Testis (tissue), 3 donors: ENCODE data around the gene TSPAN12. TPM values are rescaled to one million over a fixed set of nuclear protein-coding genes. Genes with fewer than 3 reads are reported as not detected.
"Not testable (repeated sequence)": the region's sequence is repeated elsewhere in the genome, so short reads cannot be mapped to it uniquely, and the experiment has no call there.

Experiments used
- DNase-seq: peaks from one replicate; pipeline ENCODE4 v3.0.0-alpha.2; 2019
- H3K27ac ChIP-seq, 2 donors: fragments of 200-600 bp; sonication (generic); one replicate each; pipeline ENCODE4 v1.5.1; 2019
- H3K27me3 ChIP-seq: fragments of 200-600 bp; sonication (generic); one replicate; pipeline ENCODE4 v1.5.1; 2019
- H3K36me3 ChIP-seq: fragments of 200-600 bp; sonication (generic); one replicate; pipeline ENCODE4 v1.5.1; 2017; ENCODE audit warnings: low read depth; ENCODE audit errors: missing control alignments
- H3K4me1 ChIP-seq: fragments of 200-600 bp; sonication (generic); one replicate; pipeline ENCODE4 v1.5.1; 2019
- H3K4me3 ChIP-seq, 2 donors: fragments of 200-600 bp; sonication (generic); one replicate each; pipeline ENCODE4 v1.5.1; 2017 to 2019
- H3K9me3 ChIP-seq: fragments of 200-600 bp; sonication (generic); one replicate; pipeline ENCODE4 v1.5.1; 2017
- CTCF ChIP-seq, 3 experiments: fragments of 450-650 bp in 2 of 3; fragments of 200-600 bp in 1 of 3; sonication (generic) in 1 of 3; IDR thresholded peaks; one replicate each; pipeline ENCODE4 v1.5.1; 2016 to 2019; ENCODE audit warnings: antibody characterized with exemption in 3 of 3, mild to moderate bottlenecking in 2 of 3, moderate library complexity in 1 of 3
- POLR2A ChIP-seq: fragments of 450-650 bp; IDR thresholded peaks from one replicate; pipeline ENCODE4 v1.6.1; 2017; ENCODE audit warnings: antibody characterized with exemption, mild to moderate bottlenecking, moderate library complexity
- WGBS, 2 donors: methylation state at CpG; one replicate each; pipeline ENCODE4 v1.1.5; 2018; 5-methylcytosine and 5-hydroxymethylcytosine counted together
- intact Hi-C: fragments of 100-400 bp; cut with DNase I; formaldehyde crosslinking; loops from one replicate; pipeline ENCODE4 v1.15.1; 2023; ENCODE audit warnings: low total_unique reads
- polyA plus RNA-seq: library from polyadenylated mRNA; stranded (reverse); fragments of 350-450 nt; fragmentation: Illumina TruSeq; extraction: RNeasy Lipid Tissue Mini Kit (QIAGEN cat#74804); gene quantifications from one replicate; pipeline ENCODE4 v1.2.3, GENCODE V29; 2014; ENCODE audit warnings: low read depth, low replicate concordance; ENCODE audit not compliant: insufficient read depth
- total RNA-seq, 2 donors: library from RNA; depleted of rRNA; stranded (reverse); fragments of >200 nt; gene quantifications; one replicate each; pipeline ENCODE4 v1.2.3, GENCODE V29; 2016

Gene TSPAN12
- total and polyA plus RNA-seq, 3 donors from 2014 or later, result 4.3 to 6.6 (median 6.3) TPM

- H3K4me1 ChIP-seq, result no peaks in the 10 kb centered on the region
- no peak for DNase-seq
- intact Hi-C loops, result no loop called here
- 79 to 80% methylated on average over 5 of the region's 5 CpGs for WGBS, 2 donors
- no peak overlapping the region for H3K4me3 ChIP-seq
- H3K36me3 ChIP-seq, result no peaks in the 10 kb centered on the region
- no peak for TF ChIP-seq POLR2A
- no peak for TF ChIP-seq CTCF (IDR thresholded peaks at IDR 0.05)
- no peak overlapping the region for H3K27ac ChIP-seq
- no peaks in the 10 kb centered on the region for H3K27me3 ChIP-seq
- no peaks in the 10 kb centered on the region for H3K9me3 ChIP-seq
These were observed 74.2 kb downstream of the TSPAN12 start for GRCh38 chr7:120783721-120784120.

DNA sequence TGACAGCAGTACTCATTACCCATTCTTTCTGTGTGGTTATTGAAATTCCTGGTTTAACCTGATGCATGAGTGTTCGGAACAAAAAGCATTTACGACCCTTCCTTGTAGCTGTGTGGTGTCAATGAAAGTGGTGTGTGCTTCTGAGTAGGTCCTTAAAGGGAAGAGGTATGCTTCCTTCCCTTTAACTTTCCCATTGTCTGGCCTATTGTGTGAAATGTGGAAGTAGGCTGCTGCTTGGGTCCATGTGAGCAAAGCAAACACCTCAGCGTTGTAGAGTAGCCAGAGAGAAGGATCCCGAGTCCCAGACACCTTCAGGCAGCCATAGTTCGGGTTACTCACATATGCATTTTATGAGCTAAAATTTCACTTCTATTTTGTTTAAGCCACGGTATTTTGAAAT lies 74.7 kb downstream of the TSPAN12 start:
- no peak overlapping the region for H3K4me3 ChIP-seq
- H3K36me3 ChIP-seq, result no peaks in the 10 kb centered on the region
- intact Hi-C loops, result no loop called here
- DNase-seq, result no peak
- no peak overlapping the region for H3K27ac ChIP-seq
- WGBS, 2 donors, result 92 to 94% methylated on average over 6 of the region's 6 CpGs
- H3K27me3 ChIP-seq, result no peaks in the 10 kb centered on the region
- H3K9me3 ChIP-seq, result no peaks in the 10 kb centered on the region
- H3K4me1 ChIP-seq, result no peaks in the 10 kb centered on the region
- TF ChIP-seq CTCF (IDR thresholded peaks at IDR 0.05), result no peak
- TF ChIP-seq POLR2A, result no peak

- DNase-seq, H3K36me3 ChIP-seq: not testable (repeated sequence)
- WGBS, 2 donors, result 92 to 96% methylated on average over 10 of the region's 10 CpGs
These were observed 76.0 kb downstream of the TSPAN12 start for GRCh38 chr7:120781924-120782323.

DNA sequence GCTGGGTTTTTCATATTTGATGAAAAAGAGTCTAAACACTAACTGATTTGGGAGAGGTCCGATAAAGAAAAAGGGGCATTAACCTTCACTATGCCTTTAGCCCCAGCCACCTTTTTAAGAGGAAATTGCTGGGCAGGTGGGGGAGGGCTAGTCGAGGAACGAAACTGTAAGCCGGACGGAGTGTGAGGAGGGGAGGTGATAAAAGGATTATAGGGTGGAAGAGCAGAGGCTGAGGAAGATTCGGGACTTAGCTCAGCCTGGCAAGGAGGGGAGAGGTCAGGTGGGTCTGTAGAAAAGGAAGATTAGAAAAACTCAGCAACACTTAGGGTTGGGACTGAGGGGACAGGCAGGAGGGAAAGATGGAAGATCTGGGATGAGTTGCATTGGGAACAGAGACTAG lies 77.0 kb downstream of the TSPAN12 start:
- intact Hi-C loops, result no loop called here
- Histone ChIP-seq H3K4me3 (no peak overlapping the region), H3K27me3 (no peaks in the 10 kb centered on the region), H3K27ac (no peak overlapping the region), H3K36me3 (no peaks in the 10 kb centered on the region), H3K4me1 (no peaks in the 10 kb centered on the region), H3K9me3 (no peaks in the 10 kb centered on the region)
- DNase-seq, result no peak
- TF ChIP-seq CTCF (IDR thresholded peaks at IDR 0.05), result no peak
- 90 to 91% methylated on average over 6 of the region's 6 CpGs for WGBS, 2 donors

More at GRCh38 chr7:120781924-120782323, 76.0 kb downstream of the TSPAN12 start:
- H3K9me3 ChIP-seq, intact Hi-C loops, H3K27ac ChIP-seq, H3K27me3 ChIP-seq, H3K4me1 ChIP-seq, H3K4me3 ChIP-seq: not testable (repeated sequence)

GRCh38 chr7:120780451-120780850 lies 77.5 kb downstream of the TSPAN12 start:
- H3K9me3 ChIP-seq, intact Hi-C loops, H3K27ac ChIP-seq, H3K4me1 ChIP-seq, DNase-seq, H3K36me3 ChIP-seq, H3K27me3 ChIP-seq, H3K4me3 ChIP-seq: not testable (repeated sequence)
- WGBS, 2 donors, result 74 to 85% methylated on average over 7 of the region's 7 CpGs

DNA sequence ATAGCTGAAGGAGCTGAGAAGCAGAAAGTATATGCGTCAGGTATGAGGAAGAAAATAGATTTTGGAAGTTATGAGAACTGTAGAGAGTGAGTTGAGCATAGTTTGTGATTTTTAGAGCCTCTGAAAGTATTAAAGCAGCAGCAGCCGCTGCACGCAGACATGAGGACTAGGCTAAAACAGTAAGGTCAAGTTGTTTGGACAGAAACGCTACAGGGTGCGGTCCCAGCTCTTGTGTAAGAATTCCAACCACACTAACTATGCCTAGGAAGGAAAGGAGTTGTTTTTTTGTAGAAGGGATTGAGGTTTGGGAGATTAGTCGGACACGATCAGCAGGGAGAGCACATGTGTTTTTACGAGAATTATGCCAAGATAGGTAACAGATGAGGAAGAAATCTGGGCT lies 78.9 kb downstream of the TSPAN12 start:
- H3K4me1 ChIP-seq, H3K4me3 ChIP-seq, DNase-seq, H3K27ac ChIP-seq, intact Hi-C loops, H3K27me3 ChIP-seq, H3K9me3 ChIP-seq, H3K36me3 ChIP-seq: not testable (repeated sequence)
- WGBS, 2 donors, result 91 to 94% methylated on average over 8 of the region's 8 CpGs
